ENCODE measurements around the gene CMTR2. TPM values are rescaled to one million over a fixed set of nuclear protein-coding genes. Genes with fewer than 3 reads are reported as not detected.

The CMTR2 gene
- total RNA-seq, 4 donors from 2014 or later, result 33.9 to 52.8 (median 35.7) TPM

GRCh38 chr16:71311553-71312158 is 22.5 kb upstream of the CMTR2 start:
- Histone ChIP-seq H3K9me3 (no peaks in the 10 kb centered on the region), H3K4me1 (no peaks in the 10 kb centered on the region), H3K36me3 (no peaks in the 10 kb centered on the region), H3K27ac (no peak overlapping the region), H3K4me3 (replicated peaks in 1 of 3) (no peak overlapping the region), H3K27me3 (no peaks in the 10 kb centered on the region)
- peak; percentile 8 to 15 for DNase-seq
- WGBS, 2 donors, result 19 to 23% methylated on average over 7 of the region's 7 CpGs
- TF ChIP-seq CTCF (IDR thresholded peaks at IDR 0.05), result peak; percentile 36 to 73 (median 55)
- TF ChIP-seq POLR2A (IDR thresholded peaks at IDR 0.05), result no peak
- intact Hi-C loops (cut with DNase I), result no loop called here

GRCh38 chr16:71303938-71304337 is 14.7 kb upstream of the CMTR2 start:
- no peak overlapping the region for H3K27ac ChIP-seq
- no peak overlapping the region for H3K4me3 ChIP-seq (replicated peaks in 1 of 3)
- H3K27me3 ChIP-seq, result no peaks in the 10 kb centered on the region
- H3K4me1 ChIP-seq, result no peaks in the 10 kb centered on the region
- intact Hi-C loops (cut with DNase I), result no loop called here
- TF ChIP-seq CTCF (IDR thresholded peaks at IDR 0.05) (no peak), POLR2A (IDR thresholded peaks at IDR 0.05) (no peak)
- no peak for DNase-seq
- 83 to 88% methylated on average over 4 to 5 of the region's 5 CpGs for WGBS, 2 donors
- H3K36me3 ChIP-seq, result no peaks in the 10 kb centered on the region
- no peaks in the 10 kb centered on the region for H3K9me3 ChIP-seq

GRCh38 chr16:71297341-71297634 is 8.1 kb upstream of the CMTR2 start:
- no peak overlapping the region for H3K4me3 ChIP-seq (replicated peaks in 1 of 3)

GRCh38 chr16:71296584-71297340 is 7.6 kb upstream of the CMTR2 start:
- H3K4me3 ChIP-seq (replicated peaks in 1 of 3), result no peak overlapping the region
- H3K36me3 ChIP-seq, result no peaks in the 10 kb centered on the region
- DNase-seq, result no peak
- intact Hi-C loops (cut with DNase I), result no loop called here
- H3K9me3 ChIP-seq, result no peaks in the 10 kb centered on the region
- H3K27me3 ChIP-seq, result no peaks in the 10 kb centered on the region
- WGBS, 2 donors, result 80 to 84% methylated on average over 3 of the region's 3 CpGs
- TF ChIP-seq POLR2A (IDR thresholded peaks at IDR 0.05), result no peak
- H3K27ac ChIP-seq, result no peak overlapping the region
- H3K4me1 ChIP-seq, result no peaks in the 10 kb centered on the region

More at GRCh38 chr16:71297341-71297634, 8.1 kb upstream of the CMTR2 start:
- no peaks in the 10 kb centered on the region for H3K4me1 ChIP-seq
- DNase-seq, result no peak
- no peaks in the 10 kb centered on the region for H3K27me3 ChIP-seq
- 60 to 69% methylated on average over 2 of the region's 2 CpGs for WGBS, 2 donors
- intact Hi-C loops (cut with DNase I), result no loop called here
- TF ChIP-seq POLR2A (IDR thresholded peaks at IDR 0.05) (no peak), CTCF (IDR thresholded peaks at IDR 0.05) (no peak)
- H3K36me3 ChIP-seq, result no peaks in the 10 kb centered on the region
- no peak overlapping the region for H3K27ac ChIP-seq
- no peaks in the 10 kb centered on the region for H3K9me3 ChIP-seq

GRCh38 chr16:71295950-71296349 is 6.7 kb upstream of the CMTR2 start:
- intact Hi-C loops (cut with DNase I), result no loop called here
- no peak for DNase-seq
- Histone ChIP-seq H3K4me3 (replicated peaks in 1 of 3) (no peak overlapping the region), H3K4me1 (no peaks in the 10 kb centered on the region), H3K36me3 (no peaks in the 10 kb centered on the region), H3K27me3 (no peaks in the 10 kb centered on the region), H3K9me3 (no peaks in the 10 kb centered on the region), H3K27ac (no peak overlapping the region)
- WGBS, 2 donors, result 84 to 91% methylated on average over 1 of the region's 1 CpG
- TF ChIP-seq CTCF (IDR thresholded peaks at IDR 0.05), result no peak
- no peak for TF ChIP-seq POLR2A (IDR thresholded peaks at IDR 0.05)
